GM21423 (cell line): Measurements from ENCODE around the gene C18orf63.

Experiments used
- ATAC-seq: cut with Tn5 transposase; IDR thresholded peaks from one replicate; pipeline ENCODE4 v1.9.1; 2021; ENCODE audit warnings: mild to moderate bottlenecking, moderate library complexity; ENCODE audit not compliant: unreplicated experiment

Gene C18orf63

DNA sequence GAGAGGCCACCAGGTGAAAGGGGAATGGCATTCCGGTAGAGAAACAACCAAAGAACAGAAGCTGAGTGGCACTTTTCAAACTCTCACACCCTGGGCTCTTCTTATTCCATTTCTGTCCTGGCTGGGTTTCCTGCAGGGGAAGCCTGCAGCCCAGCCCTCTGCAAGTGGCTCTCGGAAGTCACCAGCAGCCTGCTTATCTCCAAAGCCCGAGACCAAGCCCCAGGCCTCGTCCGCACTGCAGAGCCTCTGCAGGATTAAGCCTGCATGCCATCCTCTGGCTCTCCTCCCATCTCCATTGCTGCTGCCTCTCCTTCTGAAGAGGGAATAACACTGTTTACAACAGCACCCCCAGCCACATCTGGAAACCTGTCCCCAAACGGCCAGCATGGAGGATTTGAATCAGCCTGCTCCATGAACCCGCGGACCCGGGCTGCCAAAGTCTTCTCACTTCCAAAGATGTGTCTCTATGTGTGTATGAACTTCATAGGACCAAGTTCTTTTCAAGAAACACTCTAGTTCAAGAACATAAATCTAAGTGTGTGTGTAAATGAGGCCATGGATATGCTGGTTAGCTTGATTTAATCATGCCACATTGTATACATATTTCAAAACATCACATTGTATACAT lies 87.3 kb downstream of the C18orf63 start:
- no peak for ATAC-seq

GRCh38 chr18:74407888-74408287 lies 92.2 kb downstream of the C18orf63 start:
- ATAC-seq: peak; percentile 70
